Measurements from ENCODE around the gene TTLL12.
A peak's percentile ranks its signal among the peaks of the same experiment; 100 is the strongest.

Gene TTLL12

GRCh38 chr22:43127166-43127908 lies 59.6 kb downstream of the TTLL12 start:
- ATAC-seq (no peak), DNase-seq (no peak)

- ATAC-seq (peak; percentile 34), DNase-seq (no peak)
Observed at GRCh38 chr22:43126501-43127165, 60.3 kb downstream of the TTLL12 start.

GRCh38 chr22:43118953-43119458 lies 67.9 kb downstream of the TTLL12 start:
- ATAC-seq (no peak), DNase-seq (no peak)

GRCh38 chr22:43118024-43118849 lies 68.7 kb downstream of the TTLL12 start:
- DNase-seq, result no peak
- no peak for ATAC-seq

- no peak for DNase-seq
- no peak for ATAC-seq
Observed at GRCh38 chr22:43116932-43117331, 70.0 kb downstream of the TTLL12 start.

Measured in stimulated activated naive CD8-positive, alpha-beta T cell treated with anti-CD3 and anti-CD28 coated beads, Interleukin-15, Interleukin-2, amounts not matched to agents 100 U/mL and 50 U/mL, for 24 hours (primary cell).